Smooth muscle cell (in vitro differentiated cells): ENCODE results near the gene CDCA5. TPM values are rescaled to one million over a fixed set of nuclear protein-coding genes. Genes with fewer than 3 reads are reported as not detected.

Experiments used
- DNase-seq: peaks from one replicate; lab custom pipeline; 2025; ENCODE audit not compliant: unreplicated experiment; lab: John Stamatoyannopoulos, UW
- H2AFZ ChIP-seq: fragments of 200-600 bp; sonication (generic); 2 replicates; pipeline ENCODE4 v1.6.0; 2016; ENCODE audit warnings: antibody characterized with exemption, low read depth, mild to moderate bottlenecking
- H3F3A ChIP-seq: fragments of 200-600 bp; sonication (generic); 2 replicates; pipeline ENCODE4 v1.6.0; 2017; ENCODE audit warnings: antibody characterized with exemption, low read depth
- H3K27ac ChIP-seq: fragments of 200-600 bp; sonication (generic); 2 replicates; pipeline ENCODE4 v1.5.1; 2016; ENCODE audit warnings: low read depth, mild to moderate bottlenecking
- H3K27me3 ChIP-seq: fragments of 200-600 bp; sonication (generic); 2 replicates; pipeline ENCODE4 v1.6.1; 2016; ENCODE audit warnings: low read depth, mild to moderate bottlenecking
- H3K36me3 ChIP-seq: fragments of 200-600 bp; sonication (generic); 2 replicates; pipeline ENCODE4 v1.5.1; 2016; ENCODE audit warnings: low read depth
- H3K4me1 ChIP-seq: fragments of 200-600 bp; sonication (generic); 2 replicates; pipeline ENCODE4 v1.5.1; 2016; ENCODE audit warnings: low read depth
- H3K4me2 ChIP-seq: fragments of 200-600 bp; sonication (generic); 2 replicates; pipeline ENCODE4 v1.6.0; 2016; ENCODE audit warnings: mild to moderate bottlenecking
- H3K4me3 ChIP-seq: fragments of 200-600 bp; sonication (generic); 2 replicates; pipeline ENCODE4 v1.5.1; 2016; ENCODE audit warnings: mild to moderate bottlenecking
- H3K79me2 ChIP-seq: fragments of 200-600 bp; sonication (generic); 2 replicates; pipeline ENCODE4 v1.6.0; 2016; ENCODE audit warnings: low read depth, mild to moderate bottlenecking
- H3K9ac ChIP-seq: fragments of 200-600 bp; sonication (generic); 2 replicates; pipeline ENCODE4 v1.6.0; 2016; ENCODE audit warnings: low read depth
- H3K9me3 ChIP-seq: fragments of 200-600 bp; sonication (generic); replicated peaks from 2 replicates; pipeline ENCODE4 v1.5.1; 2016; ENCODE audit warnings: low read depth
- H4K20me1 ChIP-seq: fragments of 200-600 bp; sonication (generic); 2 replicates; pipeline ENCODE4 v1.6.0; 2016; ENCODE audit warnings: low read depth
- CTCF ChIP-seq: fragments of 200-600 bp; sonication (generic); IDR thresholded peaks from 2 replicates; pipeline ENCODE4 v1.5.1; 2017; ENCODE audit warnings: borderline replicate concordance, mild to moderate bottlenecking, antibody characterized with exemption; ENCODE audit not compliant: insufficient read depth, poor library complexity, severe bottlenecking
- WGBS: methylation state at CpG from one replicate; pipeline ENCODE4 v1.1.7; 2016; ENCODE audit warnings: low lambda C conversion rate; 5-methylcytosine and 5-hydroxymethylcytosine counted together
- polyA plus RNA-seq: library from polyadenylated mRNA; unstranded; fragments of >200 nt; fragmentation: Nextera tagmentation; extraction: Ambion mirVana; gene quantifications from 2 replicates; pipeline ENCODE4 v1.2.1, GENCODE V29; 2016
- total RNA-seq: library from RNA; depleted of rRNA; stranded (reverse); fragments of >200 nt; gene quantifications from 2 replicates; pipeline ENCODE4 v1.2.3, GENCODE V29; 2014

The CDCA5 gene
- total and polyA plus RNA-seq, 2 experiments from 2014 or later: 8.0 to 11.2 TPM

- H3K4me2 ChIP-seq: peak overlapping the region; percentile 98
- WGBS: 89% methylated on average over 6 of the region's 6 CpGs
Observed at GRCh38 chr11:65113839-65114238, 30.0 kb upstream of the CDCA5 start.

GRCh38 chr11:65113361-65113756 is 29.5 kb upstream of the CDCA5 start:
- H2AFZ ChIP-seq: no peak overlapping the region
- H4K20me1 ChIP-seq: peaks cover 5% of the 10 kb centered on the region

More at GRCh38 chr11:65113839-65114238, 30.0 kb upstream of the CDCA5 start:
- no peak for TF ChIP-seq CTCF
- Histone ChIP-seq H3K27ac (no peak overlapping the region), H3F3A (peaks cover 8% of the 10 kb centered on the region), H3K9ac (no peak overlapping the region), H2AFZ (no peak overlapping the region), H3K36me3 (no peaks in the 10 kb centered on the region), H3K9me3 (no peaks in the 10 kb centered on the region), H3K4me3 (peak overlapping the region; percentile 71), H4K20me1 (peaks cover 5% of the 10 kb centered on the region), H3K79me2 (peaks cover 16% of the 10 kb centered on the region), H3K27me3 (no peaks in the 10 kb centered on the region), H3K4me1 (peaks cover 22% of the 10 kb centered on the region)
- DNase-seq: no peak

GRCh38 chr11:65112546-65113360 is 28.9 kb upstream of the CDCA5 start:
- peaks cover 5% of the 10 kb centered on the region for H4K20me1 ChIP-seq
- H3K4me3 ChIP-seq: peak overlapping the region; percentile 71
- H3K9me3 ChIP-seq: no peaks in the 10 kb centered on the region
- peak overlapping the region; percentile 98 for H3K4me2 ChIP-seq
- 2% methylated on average over 53 of the region's 57 CpGs for WGBS
- no peaks in the 10 kb centered on the region for H3F3A ChIP-seq
- peaks cover 22% of the 10 kb centered on the region for H3K4me1 ChIP-seq
- no peak for DNase-seq
- peak overlapping the region; percentile 57 for H3K27ac ChIP-seq
- H3K9ac ChIP-seq: peak overlapping the region; percentile 35
- H2AFZ ChIP-seq: no peak overlapping the region
- H3K36me3 ChIP-seq: no peaks in the 10 kb centered on the region
- peaks cover 16% of the 10 kb centered on the region for H3K79me2 ChIP-seq
- no peaks in the 10 kb centered on the region for H3K27me3 ChIP-seq
- peak; percentile 80 for TF ChIP-seq CTCF

More at GRCh38 chr11:65113361-65113756, 29.5 kb upstream of the CDCA5 start:
- no peak for TF ChIP-seq CTCF
- H3K9ac ChIP-seq: peak overlapping the region; percentile 10
- no peak for DNase-seq
- H3K4me1 ChIP-seq: peaks cover 22% of the 10 kb centered on the region
- peaks cover 16% of the 10 kb centered on the region for H3K79me2 ChIP-seq
- peak overlapping the region; percentile 57 for H3K27ac ChIP-seq
- 27% methylated on average over 14 of the region's 14 CpGs for WGBS
- peak overlapping the region; percentile 98 for H3K4me2 ChIP-seq
- no peaks in the 10 kb centered on the region for H3K9me3 ChIP-seq
- peaks cover 5% of the 10 kb centered on the region for H3F3A ChIP-seq
- H3K36me3 ChIP-seq: no peaks in the 10 kb centered on the region
- no peaks in the 10 kb centered on the region for H3K27me3 ChIP-seq
- H3K4me3 ChIP-seq: peak overlapping the region; percentile 71
